IMR-90 (cell line): Measurements from ENCODE around the gene FAM168A. TPM values are rescaled to one million over a fixed set of nuclear protein-coding genes. Genes with fewer than 3 reads are reported as not detected.

Source experiments
- ATAC-seq: fragments of 200-7000 bp; cut with Tn5 transposase; 2 replicates; pipeline ENCODE4 v1.9.1; 2020; ENCODE audit warnings: low read depth, mild to moderate bottlenecking, moderate library complexity
- BruUV-seq: library from RNA; stranded (reverse); fragments of 400-500 nt; replicated peaks from 2 replicates; lab custom pipeline; 2021; lab: Mats Ljungman, UMichigan
- CTCF ChIA-PET: fragments of 300-600 bp; formaldehyde crosslinking; extraction: SDS; loops from one replicate; lab custom pipeline; 2021; ENCODE audit warnings: antibody characterized with exemption; lab: Yijun Ruan, JAX
- POLR2A ChIA-PET: fragments of 300-600 bp; sonication (Branson Sonifier 250); formaldehyde crosslinking; loops from one replicate; lab custom pipeline; 2022; ENCODE audit warnings: antibody characterized with exemption; ENCODE audit not compliant: unreplicated experiment; lab: Charles Lee
- DNase-seq: peaks from one replicate; pipeline ENCODE4 v3.0.0; 2013
- H2AFZ ChIP-seq: replicated peaks from 2 replicates; pipeline ENCODE3; 2013; ENCODE audit warnings: low read length, mild to moderate bottlenecking; ENCODE audit not compliant: poor library complexity
- H2AK5ac ChIP-seq: 2 replicates; pipeline ENCODE4 v1.6.1; 2013; ENCODE audit warnings: low read depth, low read length, inconsistent platforms
- H2AK9ac ChIP-seq: replicated peaks from 2 replicates; pipeline ENCODE3; 2013; ENCODE audit warnings: mild to moderate bottlenecking, low read depth, low read length, moderate library complexity; ENCODE audit not compliant: poor library complexity
- H2BK120ac ChIP-seq: 2 replicates; pipeline ENCODE4 v1.6.1; 2013; ENCODE audit warnings: low read depth, low read length, inconsistent platforms
- H2BK15ac ChIP-seq: 3 replicates; pipeline ENCODE4 v1.6.1; 2013; ENCODE audit warnings: low read depth, low read length, inconsistent platforms
- H2BK20ac ChIP-seq: 2 replicates; pipeline ENCODE4 v1.6.1; 2013; ENCODE audit warnings: low read depth, mild to moderate bottlenecking, inconsistent platforms, low read length, moderate library complexity
- H2BK5ac ChIP-seq: 2 replicates; pipeline ENCODE4 v1.6.1; 2013; ENCODE audit warnings: mild to moderate bottlenecking, low read depth, low read length, inconsistent platforms; ENCODE audit not compliant: poor library complexity, severe bottlenecking
- H3K14ac ChIP-seq: replicated peaks from 2 replicates; pipeline ENCODE4 v1.6.1; 2013; ENCODE audit warnings: low read depth, low read length, inconsistent platforms
- H3K18ac ChIP-seq: 2 replicates; pipeline ENCODE4 v1.6.1; 2013; ENCODE audit warnings: low read depth, low read length, control low read depth
- H3K23ac ChIP-seq: 2 replicates; pipeline ENCODE4 v1.6.1; 2013; ENCODE audit warnings: low read depth, low read length, inconsistent platforms
- H3K27ac ChIP-seq: 2 replicates; pipeline ENCODE4 v1.5.1; 2013; ENCODE audit warnings: mild to moderate bottlenecking, control low read depth, low read length; ENCODE audit not compliant: insufficient read depth
- H3K27me3 ChIP-seq: 2 replicates; pipeline ENCODE4 v1.6.1; 2013; ENCODE audit warnings: low read length; ENCODE audit not compliant: control insufficient read depth, insufficient read depth
- H3K36me3 ChIP-seq: 2 replicates; pipeline ENCODE4 v1.6.1; 2013; ENCODE audit warnings: low read length, mixed read lengths; ENCODE audit not compliant: control insufficient read depth, insufficient read depth
- H3K4ac ChIP-seq: 2 replicates; pipeline ENCODE4 v1.6.1; 2013; ENCODE audit warnings: low read depth, low read length, inconsistent platforms
- H3K4me1 ChIP-seq: 2 replicates; pipeline ENCODE4 v1.6.1; 2013; ENCODE audit warnings: low read length, mixed read lengths; ENCODE audit not compliant: control insufficient read depth, insufficient read depth
- H3K4me2 ChIP-seq: 2 replicates; pipeline ENCODE4 v1.6.1; 2013; ENCODE audit warnings: low read depth, mild to moderate bottlenecking, control low read depth, low read length, moderate library complexity
- H3K4me3 ChIP-seq: 2 replicates; pipeline ENCODE4 v1.5.1; 2013; ENCODE audit warnings: low read depth, mild to moderate bottlenecking, control low read depth, low read length, moderate library complexity; ENCODE audit not compliant: insufficient read depth
- H3K56ac ChIP-seq: 2 replicates; pipeline ENCODE4 v1.6.1; 2013; ENCODE audit warnings: low read length, inconsistent platforms; ENCODE audit not compliant: insufficient read depth; ENCODE audit errors: extremely low read depth
- H3K79me1 ChIP-seq, 2 experiments: 2 replicates each; pipeline ENCODE4 v1.6.1; 2013; ENCODE audit warnings: low read length in 2 of 2, inconsistent platforms in 1 of 2, low read depth in 1 of 2
- H3K9ac ChIP-seq: 2 replicates; pipeline ENCODE4 v1.6.1; 2013; ENCODE audit warnings: low read depth, low read length, control low read depth
- H3K9me1 ChIP-seq: 2 replicates; pipeline ENCODE4 v1.6.1; 2013; ENCODE audit warnings: low read length, inconsistent platforms; ENCODE audit not compliant: insufficient read depth
- H3K9me3 ChIP-seq: 2 replicates; pipeline ENCODE4 v1.6.1; 2013; ENCODE audit warnings: low read length; ENCODE audit not compliant: control insufficient read depth, insufficient read depth
- H4K20me1 ChIP-seq: 2 replicates; pipeline ENCODE4 v1.6.1; 2013; ENCODE audit warnings: low read length, inconsistent platforms; ENCODE audit not compliant: insufficient read depth
- H4K5ac ChIP-seq: 2 replicates; pipeline ENCODE4 v1.6.1; 2013; ENCODE audit warnings: mild to moderate bottlenecking, low read depth, low read length, control low read depth
- H4K8ac ChIP-seq, 2 experiments: 2 replicates each; pipeline ENCODE4 v1.6.1; 2013; ENCODE audit warnings: low read depth in 2 of 2, low read length in 2 of 2, control low read depth in 1 of 2, inconsistent platforms in 1 of 2
- H4K91ac ChIP-seq: 2 replicates; pipeline ENCODE4 v1.6.1; 2013; ENCODE audit warnings: low read depth, low read length, inconsistent platforms; ENCODE audit not compliant: insufficient read depth
- BHLHE40 ChIP-seq: fragments of 150-350 bp; IDR thresholded peaks from 2 replicates; pipeline ENCODE4 v1.6.1; 2016; ENCODE audit warnings: mild to moderate bottlenecking, low read depth, low read length
- CEBPB ChIP-seq: IDR thresholded peaks from 2 replicates; pipeline ENCODE4 v1.6.1; 2012; ENCODE audit warnings: low read depth, low read length, improper control_type of control experiment
- CHD1 ChIP-seq: IDR thresholded peaks from 2 replicates; pipeline ENCODE4 v1.6.1; 2012; ENCODE audit warnings: low read depth, low read length, improper control_type of control experiment
- CTCF ChIP-seq: conservative IDR thresholded peaks from 2 replicates; pipeline ENCODE4 v1.5.1; 2012; ENCODE audit warnings: mild to moderate bottlenecking, low read depth, low read length, improper control_type of control experiment
- ELK1 ChIP-seq: fragments of 150-350 bp; IDR thresholded peaks from 2 replicates; pipeline ENCODE4 v1.6.1; 2016; ENCODE audit warnings: low read depth, mild to moderate bottlenecking, low read length, moderate library complexity, borderline replicate concordance
- FOS ChIP-seq: fragments of 150-350 bp; IDR thresholded peaks from 2 replicates; pipeline ENCODE4 v1.6.1; 2016; ENCODE audit warnings: low read depth, low read length
- MAFK ChIP-seq: IDR thresholded peaks from 2 replicates; pipeline ENCODE4 v1.6.1; 2012; ENCODE audit warnings: low read depth, low read length, improper control_type of control experiment
- MAZ ChIP-seq: IDR thresholded peaks from 2 replicates; pipeline ENCODE4 v1.6.1; 2012; ENCODE audit warnings: low read depth, mild to moderate bottlenecking, low read length, improper control_type of control experiment, moderate library complexity, borderline replicate concordance
- NFE2L2 ChIP-seq: fragments of 150-350 bp; IDR thresholded peaks from 2 replicates; pipeline ENCODE4 v1.6.1; 2016; ENCODE audit warnings: low read depth, mild to moderate bottlenecking, low read length
- POLR2A ChIP-seq: IDR thresholded peaks from 2 replicates; pipeline ENCODE4 v1.6.1; 2012; ENCODE audit warnings: mild to moderate bottlenecking, low read depth, low read length
- RAD21 ChIP-seq: IDR thresholded peaks from 2 replicates; pipeline ENCODE4 v1.6.1; 2012; ENCODE audit warnings: low read length, improper control_type of control experiment
- RCOR1 ChIP-seq: IDR thresholded peaks from 2 replicates; pipeline ENCODE4 v1.6.1; 2012; ENCODE audit warnings: mild to moderate bottlenecking, low read length, improper control_type of control experiment; ENCODE audit not compliant: insufficient replicate concordance
- RFX5 ChIP-seq: IDR thresholded peaks from 2 replicates; pipeline ENCODE4 v1.8.0; 2012; ENCODE audit warnings: low read depth, mild to moderate bottlenecking, low read length, moderate library complexity
- SMC3 ChIP-seq: fragments of 150-350 bp; IDR thresholded peaks from 2 replicates; pipeline ENCODE4 v1.6.1; 2016; ENCODE audit warnings: low read depth, mild to moderate bottlenecking, antibody characterized with exemption, low read length, moderate library complexity
- USF2 ChIP-seq: fragments of 150-350 bp; IDR thresholded peaks from 2 replicates; pipeline ENCODE4 v1.6.1; 2017; ENCODE audit warnings: mild to moderate bottlenecking, antibody characterized with exemption, low read length, low read depth
- WGBS, 2 experiments: methylation state at CpG; one replicate each; pipeline versions ENCODE4 v1.1.5 to v1.1.7; 2013; ENCODE audit warnings: missing lambda C conversion rate in 2 of 2; ENCODE audit not compliant: insufficient read length in 1 of 2; ENCODE audit errors: extremely low coverage in 2 of 2; 5-methylcytosine and 5-hydroxymethylcytosine counted together
- dilution Hi-C: fragments of 300-500 bp; cut with HindIII; formaldehyde crosslinking; loops from one replicate; pipeline ENCODE4 v1.14.3; 2018; ENCODE audit warnings: low sequenced_read_pairs; ENCODE audit not compliant: unreplicated experiment
- in situ Hi-C: fragments of 300-500 bp; cut with MboI; formaldehyde crosslinking; loops from 3 replicates; pipeline ENCODE4 v1.14.3; 2019; ENCODE audit warnings: low sequenced_read_pairs, inconsistent platforms, mixed read lengths
- intact Hi-C: fragments of 100-400 bp; cut with micrococcal nuclease; formaldehyde crosslinking; loops from 2 replicates; pipeline ENCODE4 v1.10.0; 2022
- polyA plus RNA-seq, 3 experiments: library from polyadenylated mRNA; depleted of rRNA; stranded (reverse); fragments of >200 nt; gene quantifications; 2 replicates each; pipeline ENCODE4 v1.2.3, GENCODE V29; 2012; ENCODE audit warnings: low replicate concordance in 1 of 3
- total RNA-seq: library from RNA; depleted of rRNA; stranded (reverse); fragments of >200 nt; gene quantifications from 2 replicates; pipeline ENCODE4 v1.2.3, GENCODE V29; 2012

The FAM168A gene
- total and polyA plus RNA-seq, 2 of the 4 experiments (the other 2 are of a cell fraction) = 13.1 to 22.8 TPM

- ATAC-seq (no peak), DNase-seq (no peak)
- ChIA-PET CTCF (interaction anchor here (0.9 kb wide), 1 partner anchor 73 kb away, joined by 3 read pairs; no protein-coding TSS in a partner anchor), POLR2A (no interaction called here)
- Histone ChIP-seq H3K4me2 (no peak overlapping the region), H3K27ac (no peak overlapping the region), H2BK5ac (no peak overlapping the region), H2AFZ (no peak overlapping the region), H3K18ac (no peak overlapping the region), H3K23ac (no peak overlapping the region; the same call in 1 of the 2 replicates), H4K20me1 (peaks cover 55% of the 10 kb centered on the region; the same call in 1 of the 2 replicates), H3K56ac (no peak overlapping the region), H3K36me3 (no peaks in the 10 kb centered on the region), H3K9me3 (no peaks in the 10 kb centered on the region), H4K91ac (no peak overlapping the region), H2BK120ac (no peak overlapping the region), H3K27me3 (no peaks in the 10 kb centered on the region), H2AK9ac (peak overlapping the region; percentile 5), H2BK15ac (no peak overlapping the region), H2AK5ac (no peak overlapping the region), H3K9ac (no peak overlapping the region), H4K5ac (no peak overlapping the region), H3K9me1 (peaks cover 10% of the 10 kb centered on the region; the same call in 1 of the 2 replicates), H3K4me3 (no peak overlapping the region), H3K4me1 (peaks cover 13% of the 10 kb centered on the region; the same call in 1 of the 2 replicates), H4K8ac (no peak overlapping the region), H3K14ac (no peak overlapping the region), H3K79me1 (peaks cover 24 to 66% of the 10 kb centered on the region in 2 experiments), H2BK20ac (no peak overlapping the region), H3K4ac (no peak overlapping the region)
- WGBS, 2 experiments = 94% methylated on average over 7 of the region's 10 CpGs; no CpG with 5 or more reads in 1 of the 2 experiments
- intact Hi-C loops (loop anchor here (5.0 kb wide), 1 partner anchor 72 kb away; the partner anchor contains the start of gene ARHGEF17), in situ Hi-C loops (no loop called here), dilution Hi-C loops (no loop called here)
- BruUV-seq = no TSS peak
- TF ChIP-seq MAZ = no peak
- TF ChIP-seq RCOR1 = no peak
- TF ChIP-seq ELK1 = no peak
- no peak for TF ChIP-seq CEBPB
- TF ChIP-seq RAD21 = no peak
- TF ChIP-seq RFX5 = no peak
- no peak for TF ChIP-seq POLR2A
- TF ChIP-seq BHLHE40 = no peak
- TF ChIP-seq FOS = no peak
- TF ChIP-seq USF2 = no peak
- TF ChIP-seq CTCF = no peak
- no peak for TF ChIP-seq SMC3
- no peak for TF ChIP-seq NFE2L2
- no peak for TF ChIP-seq CHD1
- no peak for TF ChIP-seq MAFK
These were observed 218.6 kb downstream of the FAM168A start for GRCh38 chr11:73379189-73379880.
